COR-L47 (cell line): ENCODE results near the gene IMPACT.

Source experiments
- DNase-seq: peaks from one replicate; lab custom pipeline; 2025; lab: John Stamatoyannopoulos, UW

The IMPACT gene

GRCh38 chr18:24421831-24422230 is 4.6 kb upstream of the IMPACT start:
- DNase-seq = peak; percentile 58

- no peak for DNase-seq
These were observed 435 bp upstream of the IMPACT start for GRCh38 chr18:24426073-24426397.

GRCh38 chr18:24427484-24427883 is 1.0 kb downstream of the IMPACT start:
- DNase-seq = no peak

DNA sequence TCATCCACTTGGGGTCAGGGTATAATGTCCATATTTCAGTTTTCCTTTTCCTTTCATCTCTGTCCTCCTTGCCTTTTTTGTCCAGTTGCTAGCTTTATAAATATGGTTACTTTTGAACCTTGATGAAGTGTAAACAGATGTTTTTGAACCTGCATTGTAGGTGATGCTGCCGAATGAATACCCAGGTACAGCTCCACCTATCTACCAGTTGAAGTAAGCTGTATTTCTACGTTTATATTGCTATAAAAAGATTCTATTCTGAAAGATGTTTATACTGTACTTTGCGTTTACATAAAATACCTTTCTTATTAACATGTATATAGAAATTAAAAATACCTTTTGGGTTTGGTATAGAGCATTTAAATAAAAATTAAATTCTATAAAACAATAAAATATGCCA is 2.2 kb downstream of the IMPACT start:
- DNase-seq = no peak

DNA sequence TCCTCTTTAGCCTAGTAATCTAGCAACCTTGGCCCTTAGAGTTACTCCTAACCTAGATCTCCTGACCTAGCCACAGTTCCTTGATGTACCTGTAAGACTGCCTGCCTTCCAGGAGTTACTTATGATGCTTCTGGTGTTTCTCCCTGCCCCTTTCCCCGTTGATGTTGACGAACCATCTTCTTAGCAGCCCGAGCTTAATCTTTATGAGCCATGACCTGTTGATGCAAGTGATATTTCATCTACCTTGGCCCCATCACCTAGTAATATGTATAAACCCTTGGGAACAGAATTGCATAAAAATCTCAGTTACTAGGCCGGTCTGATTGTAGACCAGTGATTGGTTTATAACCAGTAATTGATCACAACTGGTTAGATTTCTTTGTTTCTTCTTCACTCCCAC is 2.7 kb downstream of the IMPACT start:
- no peak for DNase-seq

- no peak for DNase-seq
These were observed 6.1 kb downstream of the IMPACT start for GRCh38 chr18:24432618-24433017.

GRCh38 chr18:24436939-24437338 is 10.5 kb downstream of the IMPACT start:
- no peak for DNase-seq

- no peak for DNase-seq
These were observed 17.4 kb downstream of the IMPACT start for GRCh38 chr18:24443870-24444269.

DNA sequence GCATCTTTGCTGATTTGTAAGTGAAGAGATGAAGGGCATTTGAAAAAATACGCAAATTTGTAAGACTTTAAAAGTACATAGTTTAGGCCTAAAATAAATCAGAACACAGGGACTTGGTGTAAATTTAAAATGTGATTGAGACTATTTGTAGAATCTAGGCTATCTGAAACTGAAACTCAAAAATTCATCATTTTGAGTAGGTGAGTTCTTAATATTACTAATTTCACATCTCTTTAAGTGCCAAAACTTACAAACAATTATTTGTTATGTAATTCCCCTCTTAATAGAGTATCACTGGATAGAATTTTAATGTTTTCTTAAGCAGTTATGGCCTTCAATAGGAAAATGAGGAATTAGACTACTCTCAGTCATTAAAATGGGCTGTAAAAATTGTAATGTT is 20.0 kb downstream of the IMPACT start:
- DNase-seq = no peak

GRCh38 chr18:24446953-24447538 is 20.6 kb downstream of the IMPACT start:
- no peak for DNase-seq

GRCh38 chr18:24447961-24448360 is 21.5 kb downstream of the IMPACT start:
- DNase-seq = no peak

GRCh38 chr18:24456549-24456948 is 30.1 kb downstream of the IMPACT start:
- DNase-seq = no peak

DNA sequence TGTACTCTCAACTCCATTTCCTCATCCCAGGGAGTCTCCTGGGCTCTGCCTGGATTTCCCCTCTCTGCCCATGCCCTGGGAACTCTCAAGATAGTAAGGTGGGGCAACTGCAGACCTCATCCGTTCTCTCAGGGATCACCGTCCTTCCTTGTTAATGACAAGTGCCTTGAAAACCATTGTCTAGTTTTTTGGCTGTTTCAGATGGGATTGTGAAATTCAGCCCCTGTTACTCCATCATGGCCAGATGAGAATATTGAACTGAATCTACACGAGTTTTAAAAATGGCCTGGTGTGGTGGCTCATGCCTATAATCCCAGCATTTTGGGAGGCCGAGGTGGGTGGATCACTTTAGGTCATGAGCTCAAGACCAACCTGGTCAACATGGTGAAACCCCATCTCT is 33.3 kb downstream of the IMPACT start:
- no peak for DNase-seq

DNA sequence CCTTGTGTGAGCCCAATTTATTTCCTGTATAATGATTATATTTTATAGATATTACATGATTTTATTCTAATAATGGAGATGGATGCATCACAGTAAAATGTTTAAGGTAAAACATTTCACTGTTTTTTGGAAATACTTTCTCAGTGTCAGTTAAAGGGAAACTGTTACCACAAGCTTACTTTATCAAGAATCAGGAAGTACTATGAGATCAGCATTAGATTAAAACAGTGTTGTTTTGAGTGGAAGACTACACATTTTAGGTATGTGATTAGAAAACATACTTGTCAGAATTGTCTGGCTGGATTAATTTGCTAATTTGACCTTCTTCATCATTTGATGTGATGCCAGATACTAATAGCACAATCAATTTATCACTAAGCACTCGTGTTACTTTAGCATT is 33.9 kb downstream of the IMPACT start, which contains the start of gene HRH4:
Gene HRH4, plus strand, starts transcription at position 250 of the 400 bp plus-strand sequence. Its CDS starts 92 bp downstream, at position 342.
- no peak for DNase-seq

DNA sequence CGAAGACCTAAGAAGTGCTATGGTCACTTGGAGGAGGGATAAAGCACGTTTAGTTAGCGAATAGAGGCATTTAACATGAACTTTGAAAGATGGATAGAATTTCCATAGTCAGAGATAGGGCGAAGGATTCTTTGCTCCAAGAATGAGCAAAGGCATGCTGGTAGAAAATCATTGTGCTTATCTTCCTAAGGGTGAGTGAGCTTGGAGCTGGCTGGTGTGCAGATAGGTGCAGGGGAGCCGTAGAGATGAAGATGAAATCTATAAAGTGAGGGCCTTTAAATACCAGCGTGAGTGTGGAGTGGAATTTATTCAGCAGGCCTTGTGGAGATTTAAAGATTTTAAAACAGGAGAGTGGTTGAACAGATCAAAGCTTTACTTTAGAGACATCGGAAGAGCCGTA is 35.5 kb downstream of the IMPACT start:
- no peak for DNase-seq

- no peak for DNase-seq
These were observed 36.6 kb downstream of the IMPACT start for GRCh38 chr18:24462838-24463775.

- no peak for DNase-seq
These were observed 39.0 kb downstream of the IMPACT start for GRCh38 chr18:24465486-24465885.

GRCh38 chr18:24466771-24467170 is 40.3 kb downstream of the IMPACT start:
- no peak for DNase-seq

DNA sequence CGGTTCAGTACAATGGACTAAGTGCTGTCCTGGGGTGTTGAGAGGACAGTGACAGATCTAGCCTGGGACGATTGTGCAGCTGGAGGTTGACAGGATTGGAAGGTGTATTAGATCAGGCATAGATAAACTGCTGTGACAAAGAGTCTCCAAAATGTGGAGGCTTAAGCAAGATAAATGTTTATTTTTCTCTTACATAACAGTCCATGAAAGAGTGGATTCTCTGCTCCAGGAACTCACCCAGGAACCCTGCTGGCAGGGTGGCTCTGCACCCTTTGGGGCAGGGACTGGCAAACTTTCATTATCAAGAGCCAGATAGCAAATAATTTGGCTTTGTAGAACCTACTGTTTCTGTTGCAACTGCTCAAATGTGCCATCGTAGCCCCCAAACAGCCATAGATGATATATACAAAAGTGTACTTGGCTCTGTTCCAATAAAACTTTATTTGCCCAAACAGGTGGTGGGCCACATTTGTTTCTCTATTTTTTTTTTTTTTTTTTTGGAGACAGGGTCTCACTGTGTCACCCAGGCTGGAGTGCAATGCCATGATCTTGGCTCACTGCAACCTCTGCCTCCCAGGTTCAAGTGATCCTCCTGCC is 43.6 kb downstream of the IMPACT start:
- DNase-seq = peak; percentile 23

GRCh38 chr18:24470805-24471204 is 44.3 kb downstream of the IMPACT start:
- DNase-seq = no peak

DNA sequence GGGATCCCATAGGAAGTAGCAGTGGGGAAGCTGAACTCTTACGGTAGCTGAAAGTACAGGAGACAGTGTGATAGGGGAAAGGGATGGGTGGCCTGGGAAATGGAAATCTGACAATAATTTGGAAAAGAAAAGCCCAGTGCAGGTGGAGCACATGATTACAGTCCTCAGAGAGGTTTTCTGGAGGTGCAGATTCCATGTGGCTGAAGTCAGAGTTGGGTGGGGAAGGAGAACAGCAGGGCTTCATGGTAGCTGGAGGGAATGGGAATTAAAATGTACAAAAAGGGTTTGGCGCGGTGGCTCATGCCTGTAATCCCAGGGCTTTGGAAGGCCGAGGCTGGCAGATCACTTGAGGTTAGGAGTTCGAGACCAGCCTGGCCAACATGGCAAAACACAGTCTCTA is 46.1 kb downstream of the IMPACT start:
- no peak for DNase-seq

DNA sequence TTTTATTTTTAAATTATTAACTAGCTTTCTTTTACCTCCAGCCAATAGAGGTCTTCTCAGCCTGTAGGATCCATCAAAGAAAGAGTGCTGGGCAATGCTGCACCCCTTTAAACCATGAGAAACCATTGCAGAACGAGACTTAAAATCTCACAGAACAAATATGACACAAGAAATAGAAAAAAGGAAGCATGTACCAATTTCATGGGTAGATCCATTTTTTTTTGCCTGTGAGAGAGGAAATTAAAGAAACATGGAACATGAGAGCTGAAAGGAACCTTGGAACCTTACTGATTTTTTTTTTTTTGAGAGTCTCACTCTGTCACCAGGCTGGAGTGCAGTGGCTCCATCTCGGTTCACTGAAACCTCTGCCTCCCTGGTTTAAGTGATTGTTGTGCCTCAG is 47.9 kb downstream of the IMPACT start:
- no peak for DNase-seq

- DNase-seq = no peak
These were observed 49.6 kb downstream of the IMPACT start for GRCh38 chr18:24475926-24476589.
